NCI-H1105 treated with DMSO at 0.1 percent for 48 hours (cell line): ENCODE results near the gene PET100.
"Not testable (repeated sequence)": the region's sequence is repeated elsewhere in the genome, so short reads cannot be mapped to it uniquely, and the experiment has no call there.

Experiments used
- DNase-seq: peaks from one replicate; lab custom pipeline; 2025; lab: John Stamatoyannopoulos, UW

Gene PET100

GRCh38 chr19:7633698-7634097 lies 4.1 kb downstream of the PET100 start, which contains the start of gene PCP2:
Gene PCP2, minus strand, starts transcription at chr19:7633719. Its CDS starts 262 bp downstream, at chr19:7633457.
- no peak for DNase-seq

- no peak for DNase-seq
Measured at GRCh38 chr19:7635670-7636069, 6.1 kb downstream of the PET100 start.

GRCh38 chr19:7636317-7636690 lies 6.7 kb downstream of the PET100 start:
- no peak for DNase-seq

GRCh38 chr19:7636691-7637373 lies 7.2 kb downstream of the PET100 start, which contains the start of gene STXBP2:
Gene STXBP2, plus strand, starts transcription at chr19:7637110. Its CDS starts 40 bp downstream, at chr19:7637150.
- peak; percentile 79 for DNase-seq

GRCh38 chr19:7637374-7638256 lies 8.0 kb downstream of the PET100 start:
- DNase-seq, result no peak

- DNase-seq, result no peak
Measured at GRCh38 chr19:7638802-7639465, 9.3 kb downstream of the PET100 start.

- no peak for DNase-seq
Measured at GRCh38 chr19:7639863-7640348, 10.3 kb downstream of the PET100 start.

GRCh38 chr19:7640803-7641202 lies 11.2 kb downstream of the PET100 start:
- no peak for DNase-seq

- no peak for DNase-seq
Measured at GRCh38 chr19:7641290-7642276, 12.0 kb downstream of the PET100 start.

GRCh38 chr19:7642295-7643030 lies 12.9 kb downstream of the PET100 start:
- DNase-seq, result no peak

GRCh38 chr19:7643031-7643415 lies 13.4 kb downstream of the PET100 start:
- no peak for DNase-seq

GRCh38 chr19:7643629-7644549 lies 14.3 kb downstream of the PET100 start:
- DNase-seq, result not testable (repeated sequence)

- no peak for DNase-seq
Measured at GRCh38 chr19:7644550-7644877, 14.9 kb downstream of the PET100 start.

- no peak for DNase-seq
Measured at GRCh38 chr19:7645163-7645562, 15.6 kb downstream of the PET100 start.

- DNase-seq, result no peak
Measured at GRCh38 chr19:7645656-7646425, 16.2 kb downstream of the PET100 start.

GRCh38 chr19:7646426-7646700 lies 16.8 kb downstream of the PET100 start:
- no peak for DNase-seq

GRCh38 chr19:7647156-7647555 lies 17.6 kb downstream of the PET100 start:
- DNase-seq, result no peak

GRCh38 chr19:7648265-7649014 lies 18.8 kb downstream of the PET100 start:
- DNase-seq, result no peak
